ENCODE measurements around the gene IDH3G. TPM values are rescaled to one million over a fixed set of nuclear protein-coding genes. Genes with fewer than 3 reads are reported as not detected.

Gene IDH3G
- total RNA-seq, 1 donor from 2014 or later: 41.9 TPM

- Histone ChIP-seq H3K4me3 (ENCODE audit: insufficient read depth, low read depth, low read length) (no peak overlapping the region), H2AFZ (ENCODE audit: low read depth, low read length) (no peak overlapping the region), H3K79me2 (ENCODE audit: insufficient read depth, low read length) (no peaks in the 10 kb centered on the region), H3K4me1 (ENCODE audit: insufficient read depth, low read length) (no peaks in the 10 kb centered on the region), H3K9ac (ENCODE audit: low read length) (no peak overlapping the region), H3K4me2 (ENCODE audit: low read length) (no peak overlapping the region), H3K27ac (ENCODE audit: low read depth, low read length) (no peak overlapping the region), H3K36me3 (ENCODE audit: insufficient read depth, low read length) (no peaks in the 10 kb centered on the region), H3K9me3 (ENCODE audit: insufficient read depth, low read depth, low read length) (no peaks in the 10 kb centered on the region), H3K27me3 (ENCODE audit: insufficient read depth, low read length) (no peaks in the 10 kb centered on the region), H4K20me1 (ENCODE audit: insufficient read depth, low read length) (no peaks in the 10 kb centered on the region)
- no peaks in the 10 kb centered on the region for H3K9me3 Mint-ChIP-seq (ENCODE audit: unreplicated experiment)
- no peak overlapping the region for H3K4me3 Mint-ChIP-seq (ENCODE audit: unreplicated experiment)
- no peaks in the 10 kb centered on the region for H3K36me3 Mint-ChIP-seq (ENCODE audit: low read depth, unreplicated experiment)
- FAIRE-seq: no peak
- H3K27ac Mint-ChIP-seq (ENCODE audit: unreplicated experiment): no peak overlapping the region
- no peaks in the 10 kb centered on the region for H3K4me1 Mint-ChIP-seq (ENCODE audit: low read depth, unreplicated experiment)
- TF ChIP-seq, protein P1, sequence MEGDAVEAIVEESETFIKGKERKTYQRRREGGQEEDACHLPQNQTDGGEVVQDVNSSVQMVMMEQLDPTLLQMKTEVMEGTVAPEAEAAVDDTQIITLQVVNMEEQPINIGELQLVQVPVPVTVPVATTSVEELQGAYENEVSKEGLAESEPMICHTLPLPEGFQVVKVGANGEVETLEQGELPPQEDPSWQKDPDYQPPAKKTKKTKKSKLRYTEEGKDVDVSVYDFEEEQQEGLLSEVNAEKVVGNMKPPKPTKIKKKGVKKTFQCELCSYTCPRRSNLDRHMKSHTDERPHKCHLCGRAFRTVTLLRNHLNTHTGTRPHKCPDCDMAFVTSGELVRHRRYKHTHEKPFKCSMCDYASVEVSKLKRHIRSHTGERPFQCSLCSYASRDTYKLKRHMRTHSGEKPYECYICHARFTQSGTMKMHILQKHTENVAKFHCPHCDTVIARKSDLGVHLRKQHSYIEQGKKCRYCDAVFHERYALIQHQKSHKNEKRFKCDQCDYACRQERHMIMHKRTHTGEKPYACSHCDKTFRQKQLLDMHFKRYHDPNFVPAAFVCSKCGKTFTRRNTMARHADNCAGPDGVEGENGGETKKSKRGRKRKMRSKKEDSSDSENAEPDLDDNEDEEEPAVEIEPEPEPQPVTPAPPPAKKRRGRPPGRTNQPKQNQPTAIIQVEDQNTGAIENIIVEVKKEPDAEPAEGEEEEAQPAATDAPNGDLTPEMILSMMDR (IDR thresholded peaks at IDR 0.05; ENCODE audit: insufficient read depth, low read depth, low read length): no peak
- TF ChIP-seq EZH2 (IDR thresholded peaks at IDR 0.05; ENCODE audit: insufficient read depth, low read length): no peak
- no peak for DNase-seq (ENCODE audit: low read depth)
- no peaks in the 10 kb centered on the region for H3K27me3 Mint-ChIP-seq (ENCODE audit: low read depth, unreplicated experiment)
These were observed 14.1 kb downstream of the IDH3G start for GRCh38 chrX:153779891-153780677.

DNA sequence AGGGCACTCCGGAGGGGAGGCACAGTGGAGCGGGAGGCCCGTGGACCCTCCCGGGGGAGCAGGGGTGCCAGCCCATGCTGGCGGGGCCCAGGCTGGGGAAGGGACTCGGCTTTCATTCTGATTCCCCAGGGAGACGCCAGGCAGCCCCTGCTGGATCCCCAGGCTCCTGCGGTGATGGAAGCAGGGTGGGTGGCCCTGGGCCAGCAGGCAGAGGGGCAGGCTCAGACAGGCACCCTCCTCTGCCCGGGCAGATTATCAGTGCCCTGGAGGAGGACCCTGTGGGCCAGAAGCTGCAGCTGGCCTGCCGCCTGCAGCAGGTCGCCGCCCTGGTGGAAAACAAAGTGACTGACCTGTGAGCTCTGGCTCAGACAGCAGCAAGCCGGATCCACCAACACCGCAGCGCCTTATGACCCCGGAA, 15.5 kb downstream of the IDH3G start:
- no peak overlapping the region for H3K27ac Mint-ChIP-seq (ENCODE audit: unreplicated experiment)
- no peak overlapping the region for H3K4me3 ChIP-seq (ENCODE audit: insufficient read depth, low read depth, low read length)
- H3K79me2 ChIP-seq (ENCODE audit: insufficient read depth, low read length): no peaks in the 10 kb centered on the region
- H3K4me2 ChIP-seq (ENCODE audit: low read length): no peak overlapping the region
- H2AFZ ChIP-seq (ENCODE audit: low read depth, low read length): no peak overlapping the region
- FAIRE-seq (no peak), DNase-seq (ENCODE audit: low read depth) (no peak)
- TF ChIP-seq EZH2 (IDR thresholded peaks at IDR 0.05; ENCODE audit: insufficient read depth, low read length): no peak
- TF ChIP-seq, protein P1 (IDR thresholded peaks at IDR 0.05; ENCODE audit: insufficient read depth, low read depth, low read length): no peak
- H3K4me1 Mint-ChIP-seq (ENCODE audit: low read depth, unreplicated experiment): no peaks in the 10 kb centered on the region
- H3K4me3 Mint-ChIP-seq (ENCODE audit: unreplicated experiment): no peak overlapping the region
- no peaks in the 10 kb centered on the region for H3K36me3 ChIP-seq (ENCODE audit: insufficient read depth, low read length)
- no peaks in the 10 kb centered on the region for H3K36me3 Mint-ChIP-seq (ENCODE audit: low read depth, unreplicated experiment)
- no peaks in the 10 kb centered on the region for H3K9me3 ChIP-seq (ENCODE audit: insufficient read depth, low read depth, low read length)
- no peaks in the 10 kb centered on the region for H3K27me3 ChIP-seq (ENCODE audit: insufficient read depth, low read length)
- no peak overlapping the region for H3K9ac ChIP-seq (ENCODE audit: low read length)
- H3K4me1 ChIP-seq (ENCODE audit: insufficient read depth, low read length): no peaks in the 10 kb centered on the region
- H3K9me3 Mint-ChIP-seq (ENCODE audit: unreplicated experiment): no peaks in the 10 kb centered on the region
- no peaks in the 10 kb centered on the region for H4K20me1 ChIP-seq (ENCODE audit: insufficient read depth, low read length)
- no peaks in the 10 kb centered on the region for H3K27me3 Mint-ChIP-seq (ENCODE audit: low read depth, unreplicated experiment)
- H3K27ac ChIP-seq (ENCODE audit: low read depth, low read length): no peak overlapping the region

DNA sequence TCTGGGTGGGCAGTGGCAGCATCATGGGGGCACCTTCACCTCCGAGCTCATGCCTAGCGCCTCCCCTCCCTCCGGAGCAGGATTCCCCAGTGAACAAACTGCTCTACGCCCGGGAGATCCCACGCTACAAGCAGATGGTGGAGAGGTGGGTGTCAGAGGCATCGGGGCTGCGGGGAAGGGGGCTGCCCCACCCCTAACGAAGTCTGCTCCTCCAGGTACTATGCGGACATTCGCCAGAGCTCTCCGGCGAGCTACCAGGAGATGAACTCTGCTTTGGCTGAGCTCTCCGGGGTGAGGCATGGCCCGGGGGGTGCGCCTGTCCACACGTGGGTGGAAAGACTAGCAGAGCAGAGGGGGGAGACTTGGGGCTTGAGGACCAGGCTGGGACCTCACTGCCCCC, 16.0 kb downstream of the IDH3G start:
- Histone ChIP-seq H3K4me3 (ENCODE audit: insufficient read depth, low read depth, low read length) (no peak overlapping the region), H3K79me2 (ENCODE audit: insufficient read depth, low read length) (no peaks in the 10 kb centered on the region), H3K27me3 (ENCODE audit: insufficient read depth, low read length) (no peaks in the 10 kb centered on the region), H3K4me2 (ENCODE audit: low read length) (no peak overlapping the region), H3K27ac (ENCODE audit: low read depth, low read length) (no peak overlapping the region), H4K20me1 (ENCODE audit: insufficient read depth, low read length) (no peaks in the 10 kb centered on the region), H2AFZ (ENCODE audit: low read depth, low read length) (no peak overlapping the region), H3K9me3 (ENCODE audit: insufficient read depth, low read depth, low read length) (no peaks in the 10 kb centered on the region), H3K9ac (ENCODE audit: low read length) (no peak overlapping the region), H3K36me3 (ENCODE audit: insufficient read depth, low read length) (no peaks in the 10 kb centered on the region), H3K4me1 (ENCODE audit: insufficient read depth, low read length) (no peaks in the 10 kb centered on the region)
- FAIRE-seq (no peak), DNase-seq (ENCODE audit: low read depth) (no peak)
- TF ChIP-seq, protein P1 (IDR thresholded peaks at IDR 0.05; ENCODE audit: insufficient read depth, low read depth, low read length): no peak
- no peak for TF ChIP-seq EZH2 (IDR thresholded peaks at IDR 0.05; ENCODE audit: insufficient read depth, low read length)
- H3K4me1 Mint-ChIP-seq (ENCODE audit: low read depth, unreplicated experiment): no peaks in the 10 kb centered on the region
- H3K27ac Mint-ChIP-seq (ENCODE audit: unreplicated experiment): no peak overlapping the region
- H3K27me3 Mint-ChIP-seq (ENCODE audit: low read depth, unreplicated experiment): no peaks in the 10 kb centered on the region
- no peaks in the 10 kb centered on the region for H3K36me3 Mint-ChIP-seq (ENCODE audit: low read depth, unreplicated experiment)
- no peak overlapping the region for H3K4me3 Mint-ChIP-seq (ENCODE audit: unreplicated experiment)
- H3K9me3 Mint-ChIP-seq (ENCODE audit: unreplicated experiment): no peaks in the 10 kb centered on the region

Measured in astrocyte (in vitro differentiated cells and primary cell).